ENCODE measurements around the gene PLAGL1.

Gene PLAGL1

GRCh38 chr6:143966312-143966711 is 41.7 kb downstream of the PLAGL1 start:
- DNase-seq (ENCODE audit: low read depth in 2 of 2): no peak

- no peak for DNase-seq (ENCODE audit: low read depth in 2 of 2)
These were observed 42.4 kb downstream of the PLAGL1 start for GRCh38 chr6:143965503-143966171.

GRCh38 chr6:143964674-143965081 is 43.4 kb downstream of the PLAGL1 start:
- no peak for DNase-seq (ENCODE audit: low read depth in 2 of 2)

GRCh38 chr6:143963158-143963919 is 44.7 kb downstream of the PLAGL1 start:
- no peak for DNase-seq (ENCODE audit: low read depth in 2 of 2)

GRCh38 chr6:143961886-143962878 is 45.9 kb downstream of the PLAGL1 start:
- no peak for DNase-seq (ENCODE audit: low read depth in 2 of 2)

- DNase-seq (ENCODE audit: low read depth in 2 of 2): no peak
These were observed 47.0 kb downstream of the PLAGL1 start for GRCh38 chr6:143961066-143961465.

- DNase-seq (ENCODE audit: low read depth in 2 of 2): no peak
These were observed 48.1 kb downstream of the PLAGL1 start for GRCh38 chr6:143959927-143960326.

- no peak for DNase-seq (ENCODE audit: low read depth in 2 of 2)
These were observed 49.1 kb downstream of the PLAGL1 start for GRCh38 chr6:143958839-143959399.

- DNase-seq (ENCODE audit: low read depth in 2 of 2): no peak
These were observed 50.3 kb downstream of the PLAGL1 start for GRCh38 chr6:143957679-143958274.

- no peak for DNase-seq (ENCODE audit: low read depth in 2 of 2)
These were observed 52.1 kb downstream of the PLAGL1 start for GRCh38 chr6:143955971-143956370.

GRCh38 chr6:143953922-143954321 is 54.1 kb downstream of the PLAGL1 start:
- no peak for DNase-seq (ENCODE audit: low read depth in 2 of 2)

- no peak for DNase-seq (ENCODE audit: low read depth in 2 of 2)
These were observed 54.9 kb downstream of the PLAGL1 start for GRCh38 chr6:143952947-143953701.

GRCh38 chr6:143952060-143952778 is 55.8 kb downstream of the PLAGL1 start:
- DNase-seq (ENCODE audit: low read depth in 2 of 2): no peak

- DNase-seq (ENCODE audit: low read depth in 2 of 2): no peak
These were observed 57.2 kb downstream of the PLAGL1 start for GRCh38 chr6:143950875-143951274.

- no peak for DNase-seq (ENCODE audit: low read depth in 2 of 2)
These were observed 58.1 kb downstream of the PLAGL1 start for GRCh38 chr6:143949962-143950361.

- DNase-seq (ENCODE audit: low read depth in 2 of 2): no peak
These were observed 58.5 kb downstream of the PLAGL1 start for GRCh38 chr6:143949535-143949934.

- no peak for DNase-seq (ENCODE audit: low read depth in 2 of 2)
These were observed 59.9 kb downstream of the PLAGL1 start for GRCh38 chr6:143948208-143948607.

GRCh38 chr6:143941852-143942627 is 66.0 kb downstream of the PLAGL1 start:
- peak; percentile 41 to 57 for DNase-seq (ENCODE audit: low read depth in 2 of 2)

- DNase-seq (ENCODE audit: low read depth in 2 of 2): peak; percentile 17 to 38
These were observed 68.0 kb downstream of the PLAGL1 start for GRCh38 chr6:143940011-143940597.

Measured in stimulated activated CD4-positive, alpha-beta T cell treated with anti-CD3 and anti-CD28 coated beads, Interleukin-15, amount 100 ng/mL, for 48 hours (primary cell).